NCI-H526 (cell line): Measurements from ENCODE around the gene SH2B3.
A peak's percentile ranks its signal among the peaks of the same experiment; 100 is the strongest.
"Not testable (repeated sequence)": the region's sequence is repeated elsewhere in the genome, so short reads cannot be mapped to it uniquely, and the experiment has no call there.

Experiments
- DNase-seq, 2 experiments: peaks; one replicate each; lab custom pipeline; 2025; lab: John Stamatoyannopoulos, UW

SH2B3 gene

DNA sequence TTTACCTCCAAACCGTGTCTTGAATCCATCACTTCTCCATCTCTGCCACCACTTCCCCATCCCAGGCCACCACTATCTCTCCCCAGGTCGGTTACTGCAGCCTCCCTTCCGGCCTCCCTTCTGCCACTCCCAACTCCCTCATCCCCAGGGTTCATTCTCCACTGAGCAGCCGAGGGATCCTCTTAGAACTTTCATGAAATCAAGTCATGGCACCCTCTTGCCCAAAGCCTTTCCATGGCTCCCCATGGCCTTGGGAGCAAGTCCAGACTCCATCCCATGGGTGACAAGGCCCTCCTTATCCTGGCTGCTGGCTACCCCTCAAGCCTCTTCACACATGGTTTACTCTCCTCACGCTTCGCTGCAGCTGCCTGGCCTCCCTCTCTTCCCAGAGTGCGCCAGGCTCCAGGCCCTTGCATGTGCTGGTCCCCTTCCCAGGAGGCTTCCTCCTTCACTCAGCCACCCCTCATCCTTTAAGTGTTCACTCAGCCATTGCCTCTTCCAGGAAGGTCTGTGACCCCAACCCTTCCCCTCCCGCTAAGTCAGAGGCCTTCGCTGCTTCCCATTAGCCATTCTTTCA is 17.9 kb upstream of the SH2B3 start:
- DNase-seq = no peak

DNA sequence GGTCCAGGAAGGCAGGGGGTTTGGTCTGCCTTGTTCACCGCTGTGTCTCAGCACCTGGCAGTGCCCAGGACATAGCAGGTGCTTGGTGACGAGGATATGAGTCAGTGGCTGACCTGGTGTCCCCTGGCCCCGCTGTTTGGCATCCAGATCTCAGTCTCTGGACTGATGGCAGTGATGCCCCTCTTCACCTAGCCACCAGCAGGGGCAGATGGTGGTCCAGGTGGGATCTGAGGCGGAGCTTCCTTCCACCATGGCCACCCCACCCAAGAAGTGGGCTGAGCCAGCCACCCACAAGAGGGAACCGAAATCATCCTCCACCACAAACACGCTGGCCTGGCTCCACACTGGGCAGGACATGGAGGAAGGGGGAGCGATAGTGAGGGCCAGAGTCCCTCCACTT is 16.1 kb upstream of the SH2B3 start:
- DNase-seq = no peak

DNA sequence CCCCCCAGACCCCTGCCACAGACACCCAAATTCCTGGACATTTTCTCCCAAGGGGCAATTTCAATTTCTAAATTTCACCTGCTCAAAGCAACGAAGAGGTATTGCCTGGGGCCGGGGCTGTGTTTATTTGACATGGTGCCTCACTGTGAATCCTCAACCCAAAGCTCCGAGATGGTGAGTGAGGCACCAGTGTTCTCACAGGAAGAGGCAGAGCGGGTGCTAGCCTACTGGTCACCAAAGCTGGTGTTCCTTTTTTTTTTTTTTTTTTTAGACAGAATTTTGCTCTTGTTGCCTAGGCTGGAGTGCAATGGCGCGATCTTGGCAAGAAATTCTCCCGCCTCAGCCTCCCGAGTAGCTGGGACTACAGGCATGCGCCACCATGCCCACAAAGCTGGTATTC is 14.8 kb upstream of the SH2B3 start:
- no peak for DNase-seq

DNA sequence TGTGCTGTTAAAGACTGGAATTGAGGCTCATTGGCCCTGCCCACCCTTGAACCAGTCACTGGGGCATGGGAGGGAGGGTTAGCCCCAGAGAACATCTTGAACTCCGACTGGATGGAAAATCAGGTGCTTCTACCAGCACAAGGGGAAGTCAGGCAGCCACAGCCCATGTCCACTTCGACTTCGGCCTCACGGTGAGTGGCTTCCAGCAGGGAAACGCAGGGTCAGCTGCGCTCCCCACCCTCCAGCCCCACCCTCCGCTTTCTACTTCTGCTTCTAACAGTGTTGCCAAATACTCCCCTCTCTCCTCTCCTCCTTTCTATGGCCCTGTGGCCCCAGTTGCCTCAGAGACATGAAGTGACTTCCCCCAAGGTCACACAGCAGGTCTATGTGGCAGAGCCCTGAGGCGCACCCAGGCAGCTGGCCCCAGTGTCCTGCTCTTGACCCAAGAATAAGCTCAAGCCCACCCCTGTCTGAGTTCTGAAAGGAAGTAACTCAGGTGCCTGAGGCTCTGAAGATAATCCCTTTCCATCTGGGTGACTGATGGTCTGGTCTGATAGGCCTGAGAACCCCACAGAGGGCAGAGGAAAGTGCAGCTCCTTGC is 11.9 kb upstream of the SH2B3 start:
- DNase-seq = no peak

DNA sequence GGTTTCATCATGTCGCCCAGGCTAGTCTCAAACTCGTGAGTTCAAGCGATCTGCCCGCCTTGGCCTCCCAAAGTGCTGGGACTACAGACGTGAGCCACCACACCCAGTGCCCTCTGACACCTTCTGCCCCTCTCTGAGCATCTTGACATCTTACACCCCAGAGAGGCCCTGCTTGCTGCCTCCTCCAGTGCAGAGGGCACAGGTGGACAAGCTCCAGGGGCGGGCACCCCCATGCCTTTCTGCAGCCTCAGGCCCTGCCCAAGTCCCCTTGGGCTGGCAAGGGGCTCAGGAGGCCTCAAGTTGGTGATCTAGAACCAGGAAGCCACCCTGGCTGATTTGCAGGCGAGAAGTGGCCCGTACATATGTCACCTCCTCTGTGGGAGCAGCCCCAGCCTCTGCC is 11.2 kb upstream of the SH2B3 start:
- no peak for DNase-seq

DNA sequence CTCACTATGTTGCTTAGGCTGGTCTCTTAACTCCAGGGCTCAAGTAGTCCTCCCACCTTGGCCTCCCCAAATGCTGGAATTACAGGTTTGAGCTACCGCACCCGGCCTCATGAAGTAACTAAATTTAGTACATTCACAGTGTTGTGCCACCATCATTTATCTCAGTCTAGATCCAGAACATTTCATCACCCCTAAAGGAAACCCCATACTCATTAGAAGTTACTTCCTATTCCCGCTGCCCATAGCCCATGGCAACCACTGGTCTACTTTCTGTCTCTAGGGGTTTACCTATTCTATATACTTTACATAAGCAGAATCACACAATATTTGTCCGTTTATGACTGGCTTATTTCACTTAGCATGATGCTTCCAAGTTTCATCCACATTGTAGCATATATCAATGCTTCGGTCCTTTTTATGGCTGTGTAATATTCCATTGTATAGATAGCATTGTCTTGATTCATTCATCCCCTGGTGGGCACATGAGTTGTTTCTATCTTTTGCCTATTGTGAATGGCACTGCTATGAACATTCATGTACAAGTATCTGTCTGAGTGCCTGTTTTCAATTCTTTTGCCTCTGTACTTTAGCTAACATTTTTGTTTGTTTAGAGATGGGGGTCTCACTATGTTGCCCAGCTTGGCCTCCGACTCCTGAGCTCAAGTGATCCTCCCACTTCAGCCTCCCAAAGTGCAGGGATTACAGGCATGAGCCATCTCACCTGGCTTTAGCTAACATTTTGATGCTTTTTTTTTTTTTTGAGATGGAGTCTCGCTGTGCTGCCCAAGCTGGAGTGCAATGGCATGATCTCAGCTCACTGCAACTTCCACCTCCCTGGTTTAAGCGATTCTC is 10.2 kb upstream of the SH2B3 start:
- DNase-seq = no peak

DNA sequence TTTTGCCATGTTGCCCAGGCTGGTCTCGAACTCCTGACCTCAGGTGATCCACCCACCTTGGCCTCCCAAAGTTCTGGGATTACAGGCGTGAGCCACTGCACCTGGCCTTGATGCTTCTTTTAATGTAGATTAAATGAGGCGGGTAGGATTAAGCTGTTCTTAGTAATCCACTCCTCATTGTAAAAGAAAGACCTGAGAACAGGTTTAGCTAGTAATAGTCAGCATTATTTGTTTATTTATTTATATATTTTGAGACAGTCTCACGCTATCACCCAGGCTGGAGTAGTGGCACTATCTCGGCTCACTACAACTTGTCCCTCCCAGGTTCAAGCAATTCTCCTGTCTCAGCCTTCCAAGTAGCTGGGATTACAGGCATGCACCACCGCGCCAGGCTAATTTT is 9.5 kb upstream of the SH2B3 start:
- DNase-seq = not testable (repeated sequence)

DNA sequence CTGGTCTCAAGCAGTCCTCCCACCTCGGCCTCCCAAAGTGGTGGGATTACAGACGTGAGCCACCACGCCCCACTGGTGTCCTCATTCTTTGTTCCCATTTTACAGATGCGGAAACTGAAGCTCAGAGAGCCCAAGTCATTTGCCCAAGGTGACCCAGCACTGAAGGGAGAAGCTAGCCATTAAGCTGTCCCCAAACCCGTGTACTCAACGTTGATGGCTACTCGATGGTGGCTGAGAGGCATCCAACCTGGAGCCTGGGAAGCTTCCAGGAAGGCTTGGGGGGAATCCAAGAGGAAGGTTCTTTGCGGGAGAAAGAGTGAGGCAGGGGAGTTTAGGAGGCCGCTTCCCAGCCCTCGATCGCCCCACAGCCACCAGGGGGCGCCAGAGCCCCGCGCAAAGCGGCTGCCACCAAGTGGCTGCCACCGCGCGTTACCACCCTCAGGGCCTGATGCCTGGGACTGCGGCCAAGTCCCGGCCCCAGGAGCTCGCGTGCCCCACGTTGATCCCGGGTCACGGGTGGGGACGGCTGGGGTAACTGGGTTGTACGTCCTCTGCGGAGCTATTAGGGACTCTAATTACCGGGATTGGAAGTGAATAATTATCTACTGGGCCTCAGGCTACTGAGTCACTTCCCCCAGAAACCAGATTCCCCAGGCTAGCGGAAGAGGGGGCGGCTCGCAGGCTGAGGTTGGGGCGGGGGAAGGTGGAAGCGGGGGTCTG is 8.8 kb upstream of the SH2B3 start:
- DNase-seq = peak; percentile 20 to 86

DNA sequence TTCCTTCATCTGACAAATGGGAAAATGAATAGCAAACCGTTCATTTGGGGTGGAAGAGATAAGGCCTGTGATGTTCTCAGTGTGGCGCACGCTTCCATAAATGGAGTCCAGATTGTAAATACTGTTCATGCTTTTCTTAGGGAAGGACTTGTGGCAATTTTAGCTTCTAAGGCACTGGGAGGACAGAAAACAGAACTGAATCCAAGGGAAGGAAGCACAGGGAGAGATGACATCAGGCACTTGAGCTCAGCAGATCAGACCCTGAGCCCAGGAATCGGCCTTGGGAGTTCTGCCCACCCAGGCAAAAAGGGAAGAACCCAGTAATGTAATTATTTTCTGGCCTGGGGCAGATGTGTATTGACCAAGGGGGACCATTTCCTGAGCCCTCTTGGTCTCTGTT is 7.2 kb upstream of the SH2B3 start:
- no peak for DNase-seq

DNA sequence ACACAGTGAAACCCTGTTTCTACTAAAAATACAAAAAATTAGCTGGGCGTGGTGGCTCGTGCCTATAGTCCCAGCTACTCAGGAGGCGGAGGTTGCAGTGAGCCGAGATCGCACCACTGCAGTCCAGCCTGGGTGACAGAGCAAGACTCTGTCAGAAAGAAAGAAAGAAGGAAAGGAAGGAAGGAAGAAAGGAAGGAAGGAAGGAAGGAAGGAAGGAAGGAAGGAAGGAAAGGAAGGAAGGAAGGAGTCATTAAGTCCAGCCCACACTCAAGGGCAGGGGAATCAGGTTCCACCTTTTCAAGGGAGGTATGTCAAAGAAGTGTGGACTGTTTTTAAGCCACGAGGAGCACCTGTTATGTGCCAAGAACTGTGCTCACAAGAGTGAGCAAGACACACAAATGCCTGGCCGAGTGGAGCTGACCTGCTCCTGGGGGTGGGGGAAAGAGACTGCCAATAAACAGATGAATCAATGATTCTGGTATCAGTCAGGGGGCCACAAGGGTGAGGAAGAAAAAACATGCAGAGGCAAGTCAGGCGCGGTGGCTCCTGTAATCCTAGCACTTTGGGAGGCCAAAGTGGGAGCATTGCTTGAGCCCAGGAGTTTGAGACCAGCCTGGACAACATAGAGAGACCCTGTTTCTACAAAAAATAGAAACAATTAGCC is 5.8 kb upstream of the SH2B3 start:
- not testable (repeated sequence) for DNase-seq

DNA sequence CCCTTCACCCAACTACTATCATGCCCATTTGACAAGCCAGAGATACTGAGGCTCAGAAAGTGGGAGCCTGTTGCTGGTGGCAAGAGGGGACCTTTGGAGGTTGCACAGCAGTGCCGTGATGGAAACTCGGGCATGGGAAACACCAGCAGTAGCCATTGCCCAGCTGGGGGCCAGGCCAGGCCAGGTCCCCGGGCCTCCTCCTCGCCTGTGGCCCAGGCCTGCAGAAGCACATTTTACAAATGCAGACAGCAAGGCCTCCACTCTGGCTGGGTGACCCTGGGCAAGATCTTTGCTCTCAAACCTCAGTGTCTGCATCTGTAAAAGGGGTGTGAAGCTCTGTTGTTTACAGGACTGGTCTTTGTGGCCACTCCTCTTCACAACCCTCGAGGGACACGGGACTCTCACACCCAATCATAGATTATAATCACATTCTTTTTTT is 4.5 kb upstream of the SH2B3 start:
- no peak for DNase-seq

DNA sequence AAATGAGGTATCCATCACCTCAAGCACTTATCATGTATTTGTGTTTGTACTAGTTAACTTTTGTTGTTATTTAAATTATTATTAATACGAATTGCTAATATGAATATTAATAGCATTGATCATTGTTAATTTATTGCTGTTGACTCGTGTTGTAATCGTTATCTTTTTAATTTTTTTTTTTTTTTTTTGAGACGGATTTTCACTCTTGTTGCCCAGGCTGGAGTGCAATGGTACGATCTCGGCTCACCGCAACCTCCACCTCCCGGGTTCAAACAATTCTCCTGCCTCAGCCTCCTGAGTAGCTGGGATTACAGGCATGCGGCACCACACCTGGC is 3.3 kb upstream of the SH2B3 start:
- not testable (repeated sequence) for DNase-seq

DNA sequence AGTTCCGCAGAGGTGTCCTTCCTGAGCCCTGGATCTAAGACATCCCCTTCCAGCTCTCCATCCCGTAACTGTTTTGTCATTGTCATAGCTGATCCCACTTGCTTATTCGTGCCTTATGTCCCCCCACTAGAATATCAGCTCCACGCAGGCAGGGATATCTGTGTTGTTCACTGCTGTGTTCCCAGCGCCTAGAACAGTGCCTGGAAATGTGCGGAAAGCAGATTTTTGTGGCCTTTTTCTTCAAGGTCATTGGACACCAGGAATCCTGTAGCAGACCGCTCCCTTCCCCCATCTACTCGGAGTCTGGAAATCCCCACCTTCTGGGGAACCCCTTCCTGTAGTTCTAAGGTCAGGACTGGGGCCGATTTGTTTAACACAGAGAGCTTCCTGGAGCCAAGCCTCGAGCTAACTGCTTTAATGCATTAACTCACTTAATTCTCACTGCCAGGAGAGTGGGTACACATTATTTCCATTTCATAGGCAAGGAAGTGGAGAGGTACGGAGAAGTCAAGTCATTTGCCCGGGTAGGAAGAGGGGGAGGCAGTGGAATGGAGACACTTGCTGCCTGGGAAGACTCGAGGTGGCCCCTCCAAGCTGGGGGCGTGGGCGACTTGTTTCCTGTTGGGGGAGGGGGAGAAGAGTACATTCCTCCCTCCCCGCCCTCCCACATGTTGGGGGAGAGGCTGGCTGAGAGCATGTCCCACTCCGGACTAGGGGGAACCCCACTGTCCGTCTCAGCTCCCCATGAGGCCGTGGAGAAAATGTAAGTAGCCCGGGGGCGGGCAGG is 1.2 kb upstream of the SH2B3 start:
- DNase-seq = peak in 1 of 2 experiments; percentile 27

DNA sequence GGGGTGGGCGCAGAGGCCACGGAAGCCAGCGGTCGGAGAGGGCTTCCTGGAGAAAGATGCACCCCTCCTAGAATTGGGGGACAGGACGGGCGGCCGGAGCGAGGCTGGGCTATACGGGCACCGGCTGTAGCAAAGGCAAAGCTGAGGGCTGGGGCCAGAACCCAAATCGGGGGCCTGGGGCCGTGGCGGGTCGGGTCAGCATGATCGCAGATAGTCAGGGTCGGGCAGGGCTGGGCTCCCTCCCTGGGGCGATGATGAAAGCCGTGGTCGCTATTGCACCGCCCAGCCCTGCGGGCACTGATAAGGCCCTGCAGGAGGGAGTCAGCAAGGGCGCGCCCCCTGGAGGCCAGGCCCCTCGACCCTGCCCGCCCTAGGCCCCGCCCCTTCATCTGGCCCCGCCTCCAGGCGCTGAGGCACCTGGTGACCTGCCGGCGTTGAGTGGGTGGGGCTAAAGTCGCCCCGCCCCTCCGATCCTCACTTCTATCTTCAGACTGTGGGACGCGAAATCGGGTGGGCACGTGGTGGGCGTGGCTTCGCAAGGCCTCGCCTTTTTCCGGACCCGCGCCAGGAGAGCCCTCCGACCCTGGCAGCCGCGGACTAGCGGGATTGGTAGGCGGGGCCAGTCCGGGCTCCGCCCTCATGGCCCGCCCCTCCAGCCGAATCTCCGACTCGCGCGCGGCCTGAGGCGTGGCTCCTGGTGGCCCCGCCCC is 419 bp upstream of the SH2B3 start:
- peak; percentile 90 to 97 for DNase-seq

DNA sequence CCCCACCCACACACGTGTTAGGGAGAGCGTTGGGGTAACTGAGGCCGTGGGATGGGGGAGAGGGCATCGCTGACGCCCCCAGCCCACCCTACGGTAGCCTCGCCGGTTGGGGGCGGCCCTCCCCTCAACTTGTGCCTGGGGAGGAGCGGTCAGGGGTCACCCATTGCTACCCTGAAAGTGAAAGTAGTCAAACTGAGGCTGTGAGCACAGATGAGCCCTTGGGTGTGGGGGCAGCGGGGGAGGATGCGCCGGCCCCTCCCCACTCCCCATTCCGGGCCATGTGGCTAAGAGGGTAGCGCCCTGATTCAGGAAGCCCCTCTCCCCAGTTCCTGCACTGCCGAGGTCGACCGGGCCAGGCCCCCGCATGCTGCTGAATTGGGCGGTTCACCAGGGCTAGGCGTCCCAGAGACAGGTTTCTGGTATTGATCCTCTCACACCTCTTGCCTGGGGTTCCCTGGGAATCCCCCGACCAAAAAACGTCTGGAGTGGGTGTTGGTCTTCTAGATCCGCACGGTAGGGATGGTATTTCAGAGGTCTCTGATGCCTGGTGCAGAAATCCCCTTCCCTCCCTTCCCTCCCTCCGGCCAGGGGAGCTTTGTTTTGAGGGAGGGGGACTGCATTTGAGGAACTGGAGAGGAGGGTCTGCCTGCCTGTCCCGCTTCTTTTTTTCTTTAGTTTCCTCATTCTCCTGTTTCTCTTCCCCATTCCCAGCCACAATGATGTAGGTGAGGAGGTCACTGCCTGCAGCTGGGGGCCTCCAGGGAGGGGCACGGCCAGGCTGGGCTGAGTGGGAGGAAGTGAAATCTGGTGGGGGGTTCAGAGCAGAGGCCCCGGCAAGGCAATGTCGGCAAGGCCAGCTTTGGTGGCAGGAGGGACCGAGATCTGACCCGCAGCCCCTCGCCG is 1.0 kb downstream of the SH2B3 start:
- DNase-seq = no peak

DNA sequence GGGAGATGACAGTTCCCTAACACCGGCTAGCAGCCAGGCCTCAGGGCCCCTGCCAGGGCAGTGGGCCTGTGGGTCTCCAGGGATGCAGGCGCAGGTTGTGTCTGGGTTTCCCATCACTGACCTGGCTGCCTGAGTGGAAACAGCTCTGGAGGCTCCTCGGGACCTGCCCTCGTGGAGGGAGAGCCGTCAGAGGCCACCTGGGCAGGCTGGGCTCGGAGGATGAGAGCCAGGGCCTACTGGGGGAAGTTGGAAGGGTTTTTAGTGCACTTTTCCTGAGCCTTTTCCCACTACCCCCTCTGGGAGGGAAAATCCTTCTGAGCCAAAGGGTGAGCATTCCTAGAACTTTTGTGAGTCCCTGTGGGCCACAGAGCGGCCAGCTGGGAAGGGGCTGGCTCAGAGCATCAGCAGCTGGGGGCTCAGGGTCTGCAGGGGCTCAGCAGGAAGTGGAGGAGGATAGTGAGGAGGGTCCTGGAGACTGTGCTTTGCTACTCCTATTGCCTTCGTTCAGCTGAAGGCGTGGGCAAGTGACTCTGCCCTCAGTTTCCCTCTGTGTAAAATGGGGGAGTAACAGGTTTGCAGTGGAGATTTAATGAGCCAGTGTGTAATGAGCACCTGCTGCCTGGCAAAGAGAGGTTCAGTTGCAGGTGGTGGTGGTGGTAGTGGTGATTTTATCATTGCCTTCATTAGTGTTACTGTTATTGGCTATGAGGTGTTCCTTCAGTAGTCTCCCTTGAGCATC is 1.8 kb downstream of the SH2B3 start:
- peak in 1 of 2 experiments; percentile 37 for DNase-seq

DNA sequence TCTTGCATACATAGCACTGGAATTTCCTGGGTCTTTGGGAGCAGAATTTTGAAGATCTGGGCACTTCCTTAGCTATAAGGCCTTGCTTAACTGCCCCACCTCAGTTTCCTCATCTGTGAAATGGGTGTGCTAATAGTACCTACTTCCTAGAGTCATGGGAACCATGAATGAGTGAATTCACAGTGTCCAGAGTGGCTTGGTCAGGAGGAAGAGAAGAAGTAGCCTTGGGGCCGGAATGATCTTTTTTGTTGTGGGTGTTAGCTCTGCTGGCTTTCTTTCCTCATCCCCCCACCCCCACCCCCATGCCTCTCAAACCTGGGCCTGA is 2.4 kb downstream of the SH2B3 start:
- DNase-seq = no peak

DNA sequence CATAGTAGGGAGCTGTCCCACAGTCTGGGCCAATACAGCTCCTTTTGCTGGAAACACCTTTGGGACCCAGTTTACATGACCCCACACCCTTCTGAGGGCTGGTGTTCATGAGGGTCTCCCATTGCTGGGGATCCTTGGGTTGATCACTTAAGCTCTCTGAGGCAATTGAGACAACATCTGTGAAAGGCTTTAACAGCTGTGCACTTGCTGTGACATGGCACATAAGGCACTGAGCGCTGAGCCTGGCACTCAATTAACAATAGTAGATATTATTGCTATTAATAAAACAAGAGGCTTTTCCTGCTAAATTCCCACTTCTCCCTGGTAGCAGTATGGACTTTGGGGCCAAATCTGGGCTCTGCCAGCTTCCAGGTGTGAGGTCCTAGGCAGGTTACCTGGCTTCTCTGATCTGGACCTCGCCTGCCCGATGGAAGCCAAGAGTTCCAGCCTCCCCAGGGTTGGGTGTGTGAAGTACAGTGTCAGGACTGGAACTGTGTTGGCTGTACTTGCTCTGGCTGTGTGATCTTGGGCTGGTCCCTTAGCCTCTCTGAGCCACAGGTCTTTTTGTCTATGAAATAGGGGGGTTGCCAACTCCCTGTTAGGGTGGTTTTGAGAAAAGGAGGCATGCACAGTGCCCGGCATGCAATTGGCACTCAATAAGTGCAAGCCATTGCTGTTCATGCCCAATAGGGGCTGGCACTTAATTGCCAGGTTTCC is 3.1 kb downstream of the SH2B3 start:
- DNase-seq = no peak

DNA sequence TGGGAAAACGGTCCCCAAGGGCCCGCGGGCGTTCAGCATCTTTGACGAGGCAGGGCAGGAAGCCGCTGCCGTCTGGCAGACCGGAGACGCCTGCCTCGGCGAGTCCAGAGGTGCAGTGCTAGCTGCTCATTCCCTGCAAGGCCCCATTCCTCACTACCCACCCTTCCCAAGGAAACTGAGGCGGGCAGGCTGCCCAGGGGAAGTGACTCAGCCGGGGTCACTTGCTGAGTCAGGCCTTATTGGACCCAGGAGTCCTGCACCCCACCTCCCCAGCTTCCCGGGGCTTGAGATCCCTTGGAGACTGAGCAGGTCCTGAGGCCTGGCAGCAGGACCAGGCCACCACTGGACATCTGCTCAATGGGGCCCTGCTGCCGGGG is 3.7 kb downstream of the SH2B3 start:
- no peak for DNase-seq
